Pons (tissue), 1 donor: ENCODE measurements around the gene FOXP3.
"Not testable (repeated sequence)": the region's sequence is repeated elsewhere in the genome, so short reads cannot be mapped to it uniquely, and the experiment has no call there.

Experiments used
- DNase-seq: peaks from one replicate; pipeline ENCODE4 v3.0.0-alpha.2; 2016; ENCODE audit warnings: low spot score

Gene FOXP3, protein sequence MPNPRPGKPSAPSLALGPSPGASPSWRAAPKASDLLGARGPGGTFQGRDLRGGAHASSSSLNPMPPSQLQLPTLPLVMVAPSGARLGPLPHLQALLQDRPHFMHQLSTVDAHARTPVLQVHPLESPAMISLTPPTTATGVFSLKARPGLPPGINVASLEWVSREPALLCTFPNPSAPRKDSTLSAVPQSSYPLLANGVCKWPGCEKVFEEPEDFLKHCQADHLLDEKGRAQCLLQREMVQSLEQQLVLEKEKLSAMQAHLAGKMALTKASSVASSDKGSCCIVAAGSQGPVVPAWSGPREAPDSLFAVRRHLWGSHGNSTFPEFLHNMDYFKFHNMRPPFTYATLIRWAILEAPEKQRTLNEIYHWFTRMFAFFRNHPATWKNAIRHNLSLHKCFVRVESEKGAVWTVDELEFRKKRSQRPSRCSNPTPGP

GRCh38 chrX:49264460-49264859, at the start of gene FOXP3:
Gene FOXP3, minus strand, starts transcription at chrX:49264710. Its CDS starts 6,205 bp downstream, at chrX:49258505.
- no peak for DNase-seq

DNA sequence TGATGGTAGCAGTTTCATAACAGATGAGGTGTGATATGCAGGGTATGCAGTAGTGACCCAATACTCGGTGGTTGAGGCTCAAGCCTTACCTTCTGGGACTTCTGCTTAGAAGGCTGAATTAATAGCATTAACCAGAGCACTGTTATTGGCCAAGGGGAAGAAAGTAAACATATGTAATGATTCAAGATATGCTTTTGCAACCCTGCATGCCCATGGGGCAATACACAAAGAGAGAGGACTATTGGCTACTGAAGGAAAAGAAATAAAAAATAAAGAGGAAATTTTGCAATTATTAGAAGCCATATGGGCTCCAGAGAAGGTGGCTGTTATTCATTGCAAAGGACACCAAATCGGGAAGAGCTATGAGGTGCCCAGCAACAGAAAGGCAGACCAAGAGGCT, 47.7 kb upstream of the FOXP3 start:
- no peak for DNase-seq

DNA sequence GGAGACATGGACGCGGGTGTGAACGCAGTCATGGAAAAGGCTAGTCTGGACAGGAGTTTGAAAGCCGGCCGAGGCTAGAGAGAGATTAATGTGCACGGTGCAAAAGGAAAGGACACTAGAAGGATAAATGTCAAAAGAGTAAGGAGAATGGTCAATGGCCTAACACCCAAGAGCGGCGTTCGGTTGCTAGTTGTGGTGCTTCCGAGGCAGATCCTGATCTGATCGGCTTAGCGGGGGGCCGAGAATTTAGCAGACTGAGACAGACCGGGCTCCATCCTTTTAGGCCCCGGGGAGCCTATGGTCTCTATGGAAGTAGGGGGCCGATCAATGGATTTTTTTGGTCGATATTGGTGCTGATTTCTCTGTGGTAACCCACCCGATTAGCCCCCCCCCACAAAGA, 45.9 kb upstream of the FOXP3 start:
- DNase-seq = no peak

- DNase-seq = peak; percentile 3
Measured at GRCh38 chrX:49309401-49309981, 45.0 kb upstream of the FOXP3 start.

- DNase-seq = peak; percentile 20
Measured at GRCh38 chrX:49308604-49309269, 44.2 kb upstream of the FOXP3 start.

GRCh38 chrX:49307775-49308174, 43.3 kb upstream of the FOXP3 start:
- not testable (repeated sequence) for DNase-seq

GRCh38 chrX:49303346-49303745, 38.8 kb upstream of the FOXP3 start, which contains the start of gene GAGE10:
Gene GAGE10, plus strand, starts transcription at chrX:49303646. Its CDS starts 1,214 bp downstream, at chrX:49304860.
- no peak for DNase-seq

DNA sequence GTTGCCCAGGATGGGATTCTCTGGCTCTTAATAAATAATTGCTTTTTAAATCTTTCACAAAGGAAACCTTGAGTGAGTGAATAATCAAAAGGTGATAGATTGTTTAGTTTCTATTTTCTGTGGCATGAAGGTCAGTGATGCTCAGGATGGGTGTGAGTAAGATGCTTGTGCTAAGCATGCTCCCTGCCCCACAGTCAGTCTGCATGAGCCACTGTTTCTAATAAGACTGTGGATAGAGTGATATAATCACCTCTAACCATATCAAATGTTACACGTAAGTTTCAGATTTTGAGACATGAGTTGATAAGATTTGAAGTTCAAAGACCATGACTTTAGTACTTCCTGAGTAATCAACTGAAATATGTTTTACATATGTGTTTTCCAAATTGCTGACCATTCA, 36.2 kb upstream of the FOXP3 start:
- no peak for DNase-seq

DNA sequence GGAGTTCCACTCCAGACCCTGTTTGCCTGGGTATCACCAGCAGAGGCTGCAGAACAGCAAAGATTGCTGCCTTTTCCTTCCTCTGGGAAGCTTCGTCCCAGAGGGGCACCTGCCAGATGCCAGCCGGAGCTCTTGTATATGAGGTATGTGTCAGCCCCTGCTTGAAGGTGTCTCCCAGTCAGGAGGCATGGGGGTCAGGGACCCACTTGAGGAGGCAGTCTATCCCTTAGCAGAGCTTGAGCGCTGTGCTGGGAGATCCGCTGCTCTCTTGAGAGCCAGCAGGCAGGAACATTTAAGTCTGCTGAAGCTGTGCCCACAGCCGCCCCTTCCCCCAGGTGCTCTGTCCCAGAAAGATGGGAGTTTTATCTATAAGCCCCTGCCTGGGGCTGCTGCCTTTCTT, 34.8 kb upstream of the FOXP3 start:
- DNase-seq = not testable (repeated sequence)

DNA sequence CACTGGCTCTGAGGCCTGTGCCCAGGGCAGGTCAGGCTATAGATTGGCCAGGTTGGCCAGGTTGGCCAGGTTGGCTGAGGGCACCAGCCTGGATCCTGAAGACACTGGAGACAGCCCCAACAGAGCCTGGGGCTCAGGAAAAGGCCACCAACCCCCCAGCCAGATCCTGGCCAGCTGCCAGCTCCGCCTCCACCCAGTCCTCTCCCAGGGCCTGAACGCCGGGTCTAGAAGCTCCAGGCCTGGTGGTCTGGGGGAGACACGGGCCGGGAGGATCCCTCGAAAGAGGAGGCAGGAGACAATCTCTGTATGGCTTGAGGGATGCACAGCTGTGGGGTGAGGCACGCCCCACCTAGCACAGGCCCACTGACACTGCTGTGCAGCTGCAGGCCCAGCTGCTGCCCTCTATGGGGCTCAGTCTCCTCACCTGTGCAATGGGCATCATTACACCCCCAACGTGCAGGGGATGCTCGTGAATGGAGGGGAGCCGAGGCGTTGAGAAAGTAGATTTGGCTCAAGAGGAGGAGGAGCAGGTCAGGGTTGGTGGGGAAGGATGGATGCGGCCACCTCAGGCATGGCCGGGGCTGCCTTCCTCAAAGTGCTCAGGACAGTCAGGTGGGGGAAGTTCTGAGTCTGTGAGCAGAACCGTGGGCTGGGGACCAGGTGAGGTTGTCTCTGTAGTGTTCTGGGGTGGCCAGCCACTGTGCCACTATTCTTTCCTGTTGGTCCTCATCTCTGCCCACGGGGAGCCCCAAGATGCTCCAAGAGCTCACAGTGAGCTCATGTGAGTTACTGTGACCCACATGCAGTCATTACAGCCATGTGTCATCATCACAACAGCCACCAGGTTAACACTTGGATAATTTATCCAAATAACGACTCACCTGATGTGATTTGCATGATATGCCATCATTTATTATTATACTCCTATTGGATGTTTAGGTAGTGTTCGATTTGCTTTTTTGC, 28.2 kb upstream of the FOXP3 start:
- no peak for DNase-seq

GRCh38 chrX:49291615-49292337, 27.3 kb upstream of the FOXP3 start:
- DNase-seq = peak; percentile 39

- DNase-seq = no peak
Measured at GRCh38 chrX:49290215-49290614, 25.7 kb upstream of the FOXP3 start.

DNA sequence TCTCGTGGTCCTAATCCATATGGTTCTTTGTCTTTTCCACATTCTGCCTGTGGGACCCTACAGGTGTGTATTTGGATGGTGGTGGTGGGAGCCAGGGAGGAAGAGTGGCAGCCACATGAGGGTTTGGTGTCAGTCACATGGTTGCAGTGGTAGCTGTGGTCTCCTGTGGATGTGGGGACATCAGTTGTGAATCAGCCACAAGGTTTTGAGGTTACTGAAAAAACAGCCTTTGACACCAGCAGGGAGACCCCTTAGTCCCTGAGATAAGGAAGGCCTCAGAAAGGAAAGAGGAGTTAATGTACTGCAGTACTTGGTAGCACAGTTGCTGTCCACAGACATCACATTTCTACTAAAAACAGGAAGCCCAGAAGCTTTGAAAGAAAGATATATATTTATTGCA, 23.2 kb upstream of the FOXP3 start:
- DNase-seq = no peak

DNA sequence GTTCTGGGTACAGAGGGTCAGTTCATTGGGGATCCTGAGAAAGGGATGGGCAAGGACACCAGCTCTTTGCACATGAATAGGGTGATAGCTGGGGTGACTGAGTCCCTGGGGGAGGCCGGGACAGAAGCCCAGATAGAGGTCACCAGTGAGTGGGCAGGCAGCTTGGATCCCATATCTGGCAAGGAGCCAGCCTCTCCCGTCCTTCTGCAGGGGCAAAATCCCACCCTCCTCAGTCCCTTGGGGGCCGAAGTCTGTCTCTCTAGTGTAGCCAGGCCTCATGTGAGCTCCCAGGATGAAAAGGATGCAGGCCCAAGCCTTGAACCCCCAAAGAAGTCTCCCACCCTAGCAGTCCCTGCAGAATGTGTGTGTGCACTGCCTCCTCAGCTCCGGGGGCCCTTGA, 22.1 kb upstream of the FOXP3 start:
- DNase-seq = no peak

GRCh38 chrX:49286136-49286535, 21.6 kb upstream of the FOXP3 start:
- DNase-seq = no peak

DNA sequence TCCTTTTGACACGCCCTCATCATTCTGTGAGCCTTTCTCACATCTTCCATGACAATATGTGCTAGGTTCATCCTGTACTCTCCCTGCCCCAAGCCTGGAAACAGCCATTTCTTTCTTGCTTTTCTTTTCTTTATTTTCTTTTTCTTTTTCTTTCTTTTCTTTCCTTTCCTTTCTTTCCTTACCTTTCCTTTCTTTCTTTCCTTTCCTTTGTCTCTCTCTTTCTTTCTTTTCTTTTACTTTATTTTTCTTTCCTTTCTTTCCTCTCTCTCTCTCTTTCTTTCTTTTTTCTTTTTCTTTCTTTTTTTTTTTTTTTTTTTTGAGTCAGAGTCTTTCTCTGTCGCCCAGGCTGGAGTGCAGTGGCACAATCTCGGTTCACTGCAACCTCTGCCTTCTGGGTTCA, 19.7 kb upstream of the FOXP3 start:
- DNase-seq = no peak

DNA sequence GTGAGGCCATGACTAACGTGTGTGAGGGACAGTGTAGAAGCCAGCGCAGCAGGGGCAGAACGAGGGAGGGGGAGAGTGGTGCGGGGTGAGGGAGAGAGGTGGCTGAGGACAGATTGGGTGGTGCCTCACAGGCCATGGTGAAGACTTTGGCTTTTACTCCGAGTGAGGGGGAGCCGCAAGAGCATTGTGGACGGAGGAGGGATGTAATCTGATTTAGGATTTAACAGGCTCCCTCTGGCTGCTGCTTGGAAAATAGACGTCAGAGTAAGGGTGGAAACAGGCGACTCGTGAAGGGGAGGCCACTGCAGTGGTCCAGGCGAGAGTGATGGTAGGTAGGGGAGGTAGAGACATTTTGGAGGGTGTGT, 18.1 kb upstream of the FOXP3 start:
- peak; percentile 22 for DNase-seq

- no peak for DNase-seq
Measured at GRCh38 chrX:49278081-49278480, 13.6 kb upstream of the FOXP3 start.

DNA sequence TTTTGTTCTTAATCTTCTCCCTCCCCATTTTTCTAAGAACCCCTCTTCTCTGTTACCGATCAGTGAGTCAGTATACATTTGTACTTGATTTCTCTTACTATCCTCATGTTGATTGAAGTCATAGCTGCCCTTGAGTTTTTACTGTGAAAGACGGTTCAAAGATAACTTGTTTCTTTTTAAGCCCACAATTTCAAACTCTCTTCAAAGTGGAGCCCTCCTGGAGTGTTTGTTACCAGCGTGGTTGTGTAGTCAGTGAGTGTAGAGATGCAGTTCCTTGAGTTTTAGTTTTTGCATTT, 13.0 kb upstream of the FOXP3 start:
- no peak for DNase-seq

GRCh38 chrX:49276671-49277534, 12.4 kb upstream of the FOXP3 start:
- DNase-seq = no peak
